Measurements from ENCODE around the gene ADGRV1.

ADGRV1 gene

GRCh38 chr5:91079037-91079436 is 520.4 kb downstream of the ADGRV1 start:
- DNase-seq = no peak

- DNase-seq = no peak
Observed at GRCh38 chr5:91089758-91090157, 531.2 kb downstream of the ADGRV1 start.

DNA sequence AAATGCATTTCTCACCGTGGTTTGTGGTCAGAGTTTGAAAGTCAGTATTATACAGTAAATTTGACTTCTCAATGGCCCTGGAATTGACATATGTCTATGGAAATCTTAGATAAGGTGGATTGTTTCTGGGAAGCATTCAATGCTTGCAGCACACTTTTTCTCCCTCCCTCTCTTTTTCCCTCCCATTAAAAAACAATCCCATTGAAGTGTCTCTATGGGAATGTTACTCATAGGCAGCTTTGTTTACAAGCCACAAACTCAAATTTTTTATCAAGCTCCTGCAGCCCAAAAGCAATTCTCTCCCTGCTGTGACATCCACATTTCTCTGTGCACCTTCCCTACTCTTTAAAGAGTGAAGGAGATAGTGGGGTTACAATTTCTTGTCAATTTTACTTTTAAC is 532.4 kb downstream of the ADGRV1 start:
- no peak for DNase-seq

DNA sequence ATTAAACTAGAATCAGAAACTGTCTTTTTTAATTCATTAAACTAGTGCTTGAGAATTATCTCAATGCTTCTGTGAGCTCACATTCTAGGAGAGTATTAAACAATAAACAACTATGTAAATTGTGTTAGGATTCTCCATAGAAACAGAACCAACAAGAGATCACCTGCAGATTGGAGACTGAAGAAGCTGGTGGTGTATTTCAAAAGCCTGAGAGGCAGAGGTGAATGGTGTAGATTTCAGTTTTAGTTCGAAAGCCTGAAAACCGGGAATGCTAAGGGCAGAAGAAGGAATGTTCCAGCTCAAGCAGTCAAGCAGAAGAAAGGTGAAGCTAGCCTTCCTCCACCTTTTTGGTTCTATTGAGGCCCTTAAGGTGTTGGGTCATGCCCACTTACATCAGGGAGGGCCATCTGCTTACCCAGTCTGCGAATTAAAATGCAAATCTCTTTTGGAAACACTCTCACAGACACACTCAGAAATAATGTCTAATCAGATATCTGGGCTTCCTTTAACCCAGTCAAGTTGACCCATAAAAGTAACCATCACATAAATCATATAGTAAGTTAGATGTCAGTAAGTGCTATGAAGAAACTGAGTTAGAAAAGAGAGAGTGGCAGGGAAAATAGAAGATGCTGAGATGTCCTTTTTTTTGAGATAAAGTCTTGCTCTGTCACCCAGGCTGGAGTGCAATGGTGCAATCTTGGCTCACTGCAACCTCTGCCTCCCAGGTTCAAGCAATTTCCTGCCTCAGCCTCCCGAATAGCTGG is 533.1 kb downstream of the ADGRV1 start:
- DNase-seq = no peak

GRCh38 chr5:91092859-91093783 is 534.5 kb downstream of the ADGRV1 start:
- DNase-seq = no peak

- no peak for DNase-seq
Observed at GRCh38 chr5:91095313-91095712, 536.7 kb downstream of the ADGRV1 start.

- no peak for DNase-seq
Observed at GRCh38 chr5:91095786-91096385, 537.3 kb downstream of the ADGRV1 start.

GRCh38 chr5:91098541-91098940 is 539.9 kb downstream of the ADGRV1 start:
- no peak for DNase-seq

DNA sequence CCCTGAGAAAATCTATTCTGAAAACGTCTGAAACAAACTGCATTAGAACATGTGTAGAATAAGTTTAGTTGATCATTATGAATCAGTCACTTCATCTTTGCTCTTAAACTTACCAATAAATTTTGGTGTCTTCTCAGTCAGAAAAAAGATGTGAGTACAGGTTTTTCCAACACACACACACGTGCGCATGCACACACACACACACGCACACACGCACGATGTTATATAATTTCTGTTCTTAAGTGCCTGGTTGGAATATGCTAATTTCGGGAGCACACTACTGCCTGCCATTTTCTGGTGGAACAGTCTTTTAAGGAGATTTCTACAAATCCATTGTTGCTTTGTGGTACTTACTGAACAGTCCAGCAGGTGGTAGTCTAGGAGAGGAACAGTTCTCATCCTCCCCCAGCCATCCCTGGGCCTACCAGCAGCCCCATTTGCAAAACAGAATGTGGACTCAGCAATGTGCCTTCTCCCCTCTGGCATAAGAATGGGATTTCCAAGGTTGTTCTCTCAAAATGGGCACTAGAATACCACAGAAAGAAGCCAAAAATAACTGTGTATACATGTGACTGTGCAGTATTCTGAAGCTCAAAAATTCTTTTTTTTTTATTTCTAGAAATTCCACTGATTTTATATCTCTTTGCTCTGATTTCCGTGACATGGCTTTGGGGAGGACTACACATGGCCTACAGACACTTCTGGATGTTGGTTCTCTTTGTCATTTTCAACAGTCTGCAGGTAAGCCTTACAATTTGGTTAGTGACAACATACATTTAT is 543.2 kb downstream of the ADGRV1 start:
- DNase-seq = peak; percentile 74 to 86

DNA sequence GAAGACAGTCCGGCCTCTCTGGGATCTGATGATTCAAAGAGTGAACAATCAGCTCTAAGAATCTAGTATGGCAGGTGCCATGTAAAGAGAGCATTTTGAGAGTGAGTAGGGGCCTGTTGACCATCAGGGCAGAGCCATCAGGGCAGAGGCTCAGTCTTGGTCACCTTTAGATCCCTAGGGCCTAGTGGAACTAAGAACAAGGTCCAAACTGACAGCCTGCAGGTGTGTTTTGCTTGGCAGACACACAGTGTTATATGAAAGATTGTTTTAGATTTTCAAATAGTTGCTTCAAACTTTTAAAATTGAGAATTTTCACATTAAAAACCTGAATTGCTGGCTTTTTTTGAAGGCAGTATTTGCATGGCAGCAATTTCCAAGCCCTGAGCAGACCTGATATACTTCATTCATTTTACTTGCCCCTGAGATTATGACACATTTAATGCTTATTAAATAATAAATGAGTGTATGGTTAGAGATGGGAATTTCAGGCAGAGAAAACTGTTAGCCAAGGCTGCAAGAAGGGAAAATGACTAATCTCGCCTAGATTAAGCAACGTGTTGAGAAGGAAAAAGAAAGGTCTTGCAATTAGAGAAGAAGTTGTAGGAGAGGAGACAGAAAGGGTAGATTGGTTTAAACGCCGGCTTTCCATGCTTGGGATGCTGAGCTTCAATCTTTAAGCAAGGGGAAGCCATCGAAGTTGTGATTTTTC is 544.9 kb downstream of the ADGRV1 start:
- DNase-seq = no peak

- no peak for DNase-seq
Observed at GRCh38 chr5:91104062-91104448, 545.5 kb downstream of the ADGRV1 start.

DNA sequence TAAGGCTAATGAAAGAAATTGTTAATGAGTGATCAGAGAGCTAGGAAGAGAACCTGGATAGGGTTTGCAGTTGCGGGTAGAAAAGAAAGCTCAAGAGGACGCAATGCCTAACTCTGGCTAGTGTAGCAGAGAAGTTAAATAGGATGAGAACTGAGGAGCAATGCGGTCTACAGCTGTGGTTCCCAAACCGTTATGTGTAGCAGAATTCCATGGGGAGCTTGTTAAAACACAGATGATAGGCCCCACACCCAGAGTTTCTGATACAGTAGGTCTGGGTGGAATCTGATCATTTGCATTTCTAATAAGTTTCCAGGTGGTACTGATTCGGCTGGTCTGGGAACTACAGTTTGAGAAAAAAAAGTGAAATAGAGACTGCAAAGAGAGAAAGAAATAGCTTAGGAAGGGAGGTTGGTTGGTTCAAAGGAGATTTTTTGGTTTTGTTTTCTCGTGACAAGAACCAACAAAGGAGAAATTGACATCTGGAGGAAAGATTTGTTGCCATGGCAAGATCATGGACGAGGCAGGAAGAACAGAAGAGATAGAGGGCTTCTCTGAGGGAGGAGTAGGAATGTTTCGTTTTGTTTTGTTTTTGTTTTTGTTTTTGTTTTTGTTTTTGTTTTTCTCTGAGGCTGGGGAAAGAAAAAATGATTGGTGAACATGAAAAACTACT is 548.4 kb downstream of the ADGRV1 start:
- no peak for DNase-seq

DNA sequence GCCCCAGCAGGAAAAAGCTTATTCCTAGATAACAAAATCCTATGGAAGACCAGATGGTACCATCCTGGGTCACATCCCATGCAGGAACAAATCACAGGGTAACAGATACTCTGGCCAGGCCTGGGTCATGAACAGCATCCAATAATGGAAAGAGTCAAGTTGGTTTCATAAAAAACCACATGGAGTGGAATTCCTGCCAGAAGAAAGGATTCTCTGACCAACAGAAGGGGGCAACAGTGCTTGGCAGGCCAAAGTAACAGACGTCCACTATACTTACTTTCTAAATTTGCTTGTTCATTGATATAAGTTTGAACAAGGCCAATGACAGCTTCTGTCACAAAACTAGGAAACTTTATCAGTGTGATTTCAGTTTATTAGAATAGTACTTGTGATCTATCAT is 551.0 kb downstream of the ADGRV1 start:
- peak in 1 of 2 experiments; percentile 29 for DNase-seq

DNA sequence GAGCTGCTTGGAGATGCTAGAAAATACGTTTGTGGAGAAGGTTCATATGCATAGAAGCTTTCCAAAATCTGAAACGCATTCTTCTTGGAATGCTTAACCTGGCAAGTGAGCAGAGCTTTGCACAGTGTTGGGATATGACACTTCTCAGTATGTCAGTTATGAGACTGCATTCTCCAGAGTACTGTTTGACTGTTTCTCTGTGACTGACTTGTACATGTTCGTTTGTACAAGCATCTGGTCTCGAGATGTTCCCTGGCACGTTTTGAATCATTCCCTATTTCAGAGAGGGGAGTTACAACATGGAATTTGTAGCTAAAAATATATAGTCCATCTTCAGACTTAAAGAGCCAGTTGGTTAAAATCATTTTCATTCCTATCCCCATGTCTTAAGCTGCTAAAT is 552.1 kb downstream of the ADGRV1 start:
- no peak for DNase-seq

GRCh38 chr5:91111473-91112238 is 553.1 kb downstream of the ADGRV1 start:
- no peak for DNase-seq

- DNase-seq = no peak
Observed at GRCh38 chr5:91114658-91115057, 556.1 kb downstream of the ADGRV1 start.

- DNase-seq = no peak
Observed at GRCh38 chr5:91118354-91118753, 559.8 kb downstream of the ADGRV1 start.

DNA sequence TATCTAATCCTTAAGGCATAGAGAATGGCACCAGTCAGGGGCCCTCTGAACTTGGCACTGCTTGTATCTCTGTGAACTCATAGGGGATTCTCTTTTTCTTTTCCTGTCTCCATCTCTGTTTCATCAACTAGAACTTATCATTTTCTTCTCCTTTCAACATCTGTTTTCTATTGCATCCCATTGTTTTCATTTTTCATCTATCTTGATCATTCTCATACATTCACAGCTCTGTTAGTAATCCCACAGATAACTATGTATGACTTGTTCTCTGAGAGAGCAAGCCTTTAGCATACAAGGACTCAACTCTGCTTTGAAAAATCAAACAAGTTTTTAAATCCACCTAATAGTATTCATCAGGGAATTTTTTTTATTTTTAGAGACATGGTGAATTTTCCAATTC is 560.2 kb downstream of the ADGRV1 start:
- no peak for DNase-seq

DNA sequence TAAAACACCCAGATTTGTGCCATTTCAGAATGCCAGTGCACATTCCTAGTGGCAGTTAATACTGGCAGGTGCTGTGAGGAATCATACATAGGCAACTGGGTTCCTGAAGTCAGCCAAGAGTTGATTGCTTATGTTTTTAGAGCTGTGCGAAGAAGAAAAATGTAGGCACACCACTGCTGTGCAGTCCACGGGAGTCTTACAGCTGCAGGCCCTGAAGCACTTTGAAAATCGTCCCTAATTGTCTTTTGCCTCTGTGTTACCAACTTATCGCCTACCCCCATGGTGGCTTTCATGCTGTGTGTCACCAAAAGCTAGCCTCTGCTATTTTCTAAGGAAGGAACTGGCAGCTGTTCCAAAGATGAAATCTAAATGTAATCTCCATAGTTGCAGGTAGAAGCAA is 560.6 kb downstream of the ADGRV1 start:
- DNase-seq = no peak

DNA sequence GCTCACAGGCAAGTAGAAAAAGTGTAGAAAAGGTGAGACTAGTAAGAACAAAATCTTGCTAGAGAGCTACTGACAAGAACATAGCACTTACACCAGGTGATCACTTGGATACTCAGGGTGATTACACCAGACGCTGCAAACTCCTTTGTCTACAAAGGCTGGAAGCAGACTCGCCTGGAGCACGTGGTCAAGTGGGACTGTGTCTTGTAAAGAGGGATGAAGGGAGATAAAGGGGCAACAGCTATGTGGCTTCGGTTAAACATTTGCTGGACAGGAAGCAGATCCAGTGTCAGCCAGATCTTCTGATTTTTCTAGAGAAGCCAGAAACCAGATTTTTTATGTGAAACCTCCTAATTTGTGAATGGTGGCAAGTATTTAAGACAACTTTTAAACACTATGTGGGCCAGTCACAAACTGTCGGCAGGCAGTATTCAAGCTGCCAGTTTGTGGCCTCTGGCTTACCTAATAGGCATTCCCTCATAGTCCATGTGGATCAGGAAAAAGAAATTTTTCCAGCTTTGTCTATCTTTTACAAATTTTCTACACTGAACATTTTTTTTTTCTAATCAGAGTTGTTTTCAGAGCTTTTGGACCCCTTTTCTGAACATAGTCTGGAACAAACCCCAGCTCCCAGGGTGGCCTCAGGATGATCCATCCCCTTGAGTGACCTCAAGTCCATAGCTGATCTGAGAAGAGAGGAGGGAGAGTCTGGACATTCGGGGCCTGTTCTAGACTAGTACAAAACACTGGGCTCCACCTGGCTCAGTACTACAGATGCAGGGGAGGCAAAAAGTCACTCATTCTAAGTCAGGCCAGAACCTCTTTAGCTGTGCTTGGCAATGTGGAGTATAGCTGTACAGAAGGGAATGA is 561.6 kb downstream of the ADGRV1 start:
- no peak for DNase-seq
